GM19324 (cell line): Measurements from ENCODE around the gene ADAMTS4.
A peak's percentile ranks its signal among the peaks of the same experiment; 100 is the strongest.

Source experiments
- ATAC-seq: cut with Tn5 transposase; IDR thresholded peaks from one replicate; pipeline ENCODE4 v1.9.1; 2021; ENCODE audit warnings: mild to moderate bottlenecking, moderate library complexity; ENCODE audit not compliant: unreplicated experiment, low FRiP score

ADAMTS4 gene

GRCh38 chr1:161222175-161223019 lies 23.5 kb upstream of the ADAMTS4 start:
- no peak for ATAC-seq

GRCh38 chr1:161220002-161220401 lies 21.1 kb upstream of the ADAMTS4 start:
- ATAC-seq: no peak

GRCh38 chr1:161219078-161219892 lies 20.4 kb upstream of the ADAMTS4 start:
- no peak for ATAC-seq

GRCh38 chr1:161218301-161219077 lies 19.6 kb upstream of the ADAMTS4 start:
- no peak for ATAC-seq

- ATAC-seq: no peak
Measured at GRCh38 chr1:161217831-161218230, 19.0 kb upstream of the ADAMTS4 start.

- peak; percentile 74 for ATAC-seq
Measured at GRCh38 chr1:161216945-161217712, 18.3 kb upstream of the ADAMTS4 start.

- no peak for ATAC-seq
Measured at GRCh38 chr1:161215076-161215475, 16.2 kb upstream of the ADAMTS4 start, which contains the start of gene FCER1G. Gene FCER1G (plus strand): TSS chr1:161215295. CDS start chr1:161215322, 27 bp downstream.

- no peak for ATAC-seq
Measured at GRCh38 chr1:161214369-161214768, 15.5 kb upstream of the ADAMTS4 start.

- ATAC-seq: no peak
Measured at GRCh38 chr1:161209790-161210409, 11.0 kb upstream of the ADAMTS4 start.

- ATAC-seq: no peak
Measured at GRCh38 chr1:161207173-161207572, 8.3 kb upstream of the ADAMTS4 start.

GRCh38 chr1:161206411-161207140 lies 7.7 kb upstream of the ADAMTS4 start:
- ATAC-seq: no peak

GRCh38 chr1:161201836-161202712 lies 3.2 kb upstream of the ADAMTS4 start, which contains the start of gene NDUFS2:
Gene NDUFS2 (plus strand): TSS chr1:161202367. CDS start chr1:161202386, 19 bp downstream.
- ATAC-seq: peak; percentile 90

GRCh38 chr1:161200992-161201835 lies 2.4 kb upstream of the ADAMTS4 start:
- no peak for ATAC-seq

- no peak for ATAC-seq
Measured at GRCh38 chr1:161200421-161200991, 1.7 kb upstream of the ADAMTS4 start.

- no peak for ATAC-seq
Measured at GRCh38 chr1:161199506-161200139, 769 bp upstream of the ADAMTS4 start.
